GM21786 (cell line): ENCODE measurements around the gene NOMO2.
"Not testable (repeated sequence)": the region's sequence is repeated elsewhere in the genome, so short reads cannot be mapped to it uniquely, and the experiment has no call there.

Experiments
- ATAC-seq: cut with Tn5 transposase; IDR thresholded peaks from one replicate; pipeline ENCODE4 v1.9.1; 2021; ENCODE audit not compliant: unreplicated experiment

NOMO2 gene, protein sequence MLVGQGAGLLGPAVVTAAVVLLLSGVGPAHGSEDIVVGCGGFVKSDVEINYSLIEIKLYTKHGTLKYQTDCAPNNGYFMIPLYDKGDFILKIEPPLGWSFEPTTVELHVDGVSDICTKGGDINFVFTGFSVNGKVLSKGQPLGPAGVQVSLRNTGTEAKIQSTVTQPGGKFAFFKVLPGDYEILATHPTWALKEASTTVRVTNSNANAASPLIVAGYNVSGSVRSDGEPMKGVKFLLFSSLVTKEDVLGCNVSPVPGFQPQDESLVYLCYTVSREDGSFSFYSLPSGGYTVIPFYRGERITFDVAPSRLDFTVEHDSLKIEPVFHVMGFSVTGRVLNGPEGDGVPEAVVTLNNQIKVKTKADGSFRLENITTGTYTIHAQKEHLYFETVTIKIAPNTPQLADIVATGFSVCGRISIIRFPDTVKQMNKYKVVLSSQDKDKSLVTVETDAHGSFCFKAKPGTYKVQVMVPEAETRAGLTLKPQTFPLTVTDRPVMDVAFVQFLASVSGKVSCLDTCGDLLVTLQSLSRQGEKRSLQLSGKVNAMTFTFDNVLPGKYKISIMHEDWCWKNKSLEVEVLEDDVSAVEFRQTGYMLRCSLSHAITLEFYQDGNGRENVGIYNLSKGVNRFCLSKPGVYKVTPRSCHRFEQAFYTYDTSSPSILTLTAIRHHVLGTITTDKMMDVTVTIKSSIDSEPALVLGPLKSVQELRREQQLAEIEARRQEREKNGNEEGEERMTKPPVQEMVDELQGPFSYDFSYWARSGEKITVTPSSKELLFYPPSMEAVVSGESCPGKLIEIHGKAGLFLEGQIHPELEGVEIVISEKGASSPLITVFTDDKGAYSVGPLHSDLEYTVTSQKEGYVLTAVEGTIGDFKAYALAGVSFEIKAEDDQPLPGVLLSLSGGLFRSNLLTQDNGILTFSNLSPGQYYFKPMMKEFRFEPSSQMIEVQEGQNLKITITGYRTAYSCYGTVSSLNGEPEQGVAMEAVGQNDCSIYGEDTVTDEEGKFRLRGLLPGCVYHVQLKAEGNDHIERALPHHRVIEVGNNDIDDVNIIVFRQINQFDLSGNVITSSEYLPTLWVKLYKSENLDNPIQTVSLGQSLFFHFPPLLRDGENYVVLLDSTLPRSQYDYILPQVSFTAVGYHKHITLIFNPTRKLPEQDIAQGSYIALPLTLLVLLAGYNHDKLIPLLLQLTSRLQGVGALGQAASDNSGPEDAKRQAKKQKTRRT

DNA sequence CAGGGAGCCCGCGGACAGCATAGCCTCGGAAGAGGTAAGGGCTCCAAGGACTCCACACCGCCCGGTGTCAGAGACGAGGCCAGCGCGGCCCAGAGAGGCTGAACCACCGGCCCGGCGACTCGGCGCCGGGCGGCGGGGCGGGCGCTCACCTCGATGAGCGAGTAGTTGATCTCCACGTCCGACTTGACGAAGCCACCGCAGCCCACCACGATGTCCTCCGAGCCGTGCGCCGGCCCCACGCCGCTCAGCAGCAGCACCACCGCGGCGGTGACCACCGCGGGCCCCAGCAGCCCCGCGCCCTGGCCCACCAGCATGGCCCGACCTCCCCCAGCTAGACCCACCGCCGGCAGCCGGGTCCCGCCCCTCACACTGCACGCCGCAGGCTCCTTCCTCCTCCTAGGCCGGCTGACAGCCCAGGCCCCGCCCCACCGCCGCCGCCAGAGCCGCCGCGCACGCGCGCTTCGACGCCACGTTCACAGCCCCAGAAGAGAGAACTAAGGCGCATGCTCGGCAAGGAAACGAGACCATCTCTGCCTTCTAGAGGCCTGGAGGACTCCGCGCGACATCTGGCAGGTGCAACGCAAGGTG is at the start of gene NOMO2:
Gene NOMO2, minus strand, starts transcription at position 371 of the 588 bp plus-strand sequence. Its CDS starts 57 bp downstream, at position 314.
- peak; percentile 93 for ATAC-seq

DNA sequence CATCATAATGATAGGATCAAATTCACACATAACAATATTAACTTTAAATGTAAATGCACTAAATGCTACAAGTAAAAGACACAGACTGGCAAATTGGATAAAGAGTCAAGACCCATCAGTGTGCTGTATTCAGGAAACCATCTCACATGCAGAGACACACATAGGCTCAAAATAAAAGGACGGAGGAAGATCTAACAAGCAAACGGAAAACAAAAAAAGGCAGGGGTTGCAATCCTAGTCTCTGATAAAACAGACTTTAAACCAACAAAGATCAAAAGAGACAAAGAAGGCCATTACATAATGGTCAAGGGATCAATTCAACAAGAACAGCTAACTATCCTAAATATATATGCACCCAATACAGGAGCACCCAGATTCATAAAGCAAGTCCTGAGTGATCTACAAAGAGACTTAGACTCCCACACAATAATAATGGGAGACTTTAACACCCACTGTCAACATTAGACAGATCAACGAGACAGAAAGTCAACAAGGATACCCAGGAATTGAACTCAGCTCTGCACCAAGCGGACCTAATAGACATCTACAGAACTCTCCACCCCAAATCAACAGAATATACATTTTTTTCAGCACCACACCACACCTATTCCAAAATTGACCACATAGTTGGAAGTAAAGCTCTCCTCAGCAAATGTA is 48.4 kb upstream of the NOMO2 start:
- ATAC-seq: not testable (repeated sequence)

DNA sequence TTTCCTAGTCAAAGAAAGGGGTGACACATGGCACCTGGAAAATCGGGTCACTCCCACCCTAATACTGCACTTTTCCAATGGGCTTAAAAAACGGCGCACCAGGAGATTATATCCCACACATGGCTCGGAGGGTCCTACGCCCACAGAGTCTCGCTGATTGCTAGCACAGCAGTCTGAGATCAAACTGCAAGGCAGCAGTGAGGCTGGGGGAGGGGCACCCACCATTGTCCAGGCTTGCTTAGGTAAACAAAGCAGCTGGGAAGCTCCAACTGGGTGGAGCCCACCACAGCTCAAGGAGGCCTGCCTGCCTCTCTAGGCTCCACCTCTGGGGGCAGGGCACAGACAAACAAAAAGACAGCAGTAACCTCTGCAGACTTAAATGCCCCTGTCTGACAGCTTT is 46.4 kb upstream of the NOMO2 start:
- not testable (repeated sequence) for ATAC-seq

DNA sequence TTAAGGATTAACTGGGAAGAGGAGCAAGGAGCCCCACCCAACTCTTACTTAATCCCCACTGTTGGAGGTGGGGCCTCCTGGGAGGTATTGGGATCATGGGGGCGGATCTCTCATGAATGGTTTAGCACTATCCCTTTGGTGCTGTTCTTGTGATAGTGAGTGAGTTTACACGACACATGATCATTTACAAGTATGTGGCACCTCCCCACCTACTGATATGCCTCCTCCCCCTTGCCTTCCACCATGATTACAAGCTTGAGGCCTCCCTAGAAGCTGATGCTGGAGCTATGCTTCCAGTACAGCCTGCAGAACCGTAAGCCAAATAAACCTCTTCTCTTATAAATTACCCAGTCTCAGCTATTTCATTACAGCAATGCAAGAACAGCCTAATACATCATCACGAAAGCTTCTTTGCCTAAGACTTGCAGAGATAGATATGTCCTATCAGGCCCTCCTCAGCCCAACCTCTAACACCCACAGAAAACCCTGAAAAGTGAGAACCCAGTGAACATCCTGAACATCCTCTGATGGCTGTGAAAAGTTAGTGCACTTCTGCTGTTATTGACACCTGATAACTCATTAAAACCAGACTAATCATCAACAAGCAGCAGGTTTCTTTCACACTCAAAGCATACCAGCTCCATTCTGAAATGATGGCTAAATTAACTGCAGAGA is 41.8 kb upstream of the NOMO2 start:
- ATAC-seq: not testable (repeated sequence)

DNA sequence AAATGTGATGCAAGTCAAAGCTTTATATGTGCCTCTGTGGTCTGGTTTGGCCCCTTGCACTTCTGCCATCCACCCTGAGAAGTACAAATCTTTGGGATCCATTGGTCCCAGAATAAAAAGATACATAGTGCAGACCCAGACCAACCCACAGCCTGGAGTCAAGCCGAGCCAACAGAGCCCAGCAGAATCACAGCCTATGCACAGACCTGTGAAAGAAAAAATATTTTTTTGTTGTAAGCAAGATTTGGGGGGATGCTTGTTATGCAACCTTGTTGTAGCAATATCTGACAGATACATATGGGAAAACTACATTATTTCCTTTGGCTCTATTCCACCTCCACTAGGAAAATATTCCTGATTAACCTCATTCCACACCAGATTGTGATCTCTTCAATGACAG is 36.7 kb upstream of the NOMO2 start:
- not testable (repeated sequence) for ATAC-seq

DNA sequence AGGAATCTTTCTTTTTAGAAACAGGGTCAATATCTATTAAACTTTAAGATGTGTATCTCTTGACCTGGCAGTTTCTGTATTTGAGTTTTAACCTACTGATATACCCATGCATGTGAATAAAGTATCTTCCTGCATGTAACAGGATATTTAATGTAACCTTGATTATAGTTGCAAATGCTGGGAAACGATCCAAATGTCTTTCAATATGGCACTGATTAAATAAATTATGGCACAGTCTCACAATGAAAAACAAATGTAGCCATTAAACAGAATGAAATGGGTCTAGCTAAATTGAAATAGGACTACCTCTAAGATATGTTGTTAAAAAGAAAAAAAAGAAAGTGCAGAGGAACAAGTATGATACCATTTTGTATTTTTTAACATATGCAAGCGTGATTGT is 35.8 kb upstream of the NOMO2 start:
- ATAC-seq: not testable (repeated sequence)

DNA sequence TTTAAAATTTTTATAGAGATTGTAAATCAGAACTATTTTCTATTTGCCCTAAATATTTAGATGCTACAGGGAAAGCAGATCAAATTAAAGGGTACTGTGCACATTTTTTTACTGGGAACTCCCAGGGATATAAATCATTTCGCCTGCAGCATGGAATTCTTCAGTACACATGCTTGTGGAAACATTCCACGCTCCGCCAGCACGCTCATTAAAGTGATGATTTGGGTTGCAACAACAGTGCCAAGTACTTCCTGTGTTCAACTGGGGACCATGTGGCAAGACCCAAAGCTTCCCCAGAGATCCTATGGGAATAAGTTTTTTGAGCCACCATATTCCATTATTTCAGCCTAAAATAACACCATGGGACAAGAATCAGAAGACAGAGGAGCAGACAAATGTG is 35.4 kb upstream of the NOMO2 start:
- ATAC-seq: not testable (repeated sequence)

DNA sequence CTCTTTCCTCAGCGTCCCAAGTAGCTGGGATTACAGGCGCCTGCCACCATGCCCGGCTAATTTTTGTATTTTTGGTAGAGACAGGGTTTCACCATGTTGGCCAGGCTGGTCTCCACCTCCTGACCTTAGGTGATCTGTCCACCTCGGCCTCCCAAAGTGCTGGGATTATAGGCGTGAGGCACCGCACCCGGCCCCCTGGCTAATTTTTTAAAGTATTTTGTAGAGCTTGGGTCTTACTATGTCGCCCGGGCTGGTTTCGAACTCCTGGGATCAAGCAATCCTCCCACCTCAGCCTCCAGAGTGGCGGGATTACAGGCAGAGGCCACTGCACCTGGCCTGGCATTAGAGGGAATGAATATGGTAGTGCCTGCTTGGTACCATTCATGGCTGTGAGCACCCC is 33.9 kb upstream of the NOMO2 start:
- not testable (repeated sequence) for ATAC-seq

DNA sequence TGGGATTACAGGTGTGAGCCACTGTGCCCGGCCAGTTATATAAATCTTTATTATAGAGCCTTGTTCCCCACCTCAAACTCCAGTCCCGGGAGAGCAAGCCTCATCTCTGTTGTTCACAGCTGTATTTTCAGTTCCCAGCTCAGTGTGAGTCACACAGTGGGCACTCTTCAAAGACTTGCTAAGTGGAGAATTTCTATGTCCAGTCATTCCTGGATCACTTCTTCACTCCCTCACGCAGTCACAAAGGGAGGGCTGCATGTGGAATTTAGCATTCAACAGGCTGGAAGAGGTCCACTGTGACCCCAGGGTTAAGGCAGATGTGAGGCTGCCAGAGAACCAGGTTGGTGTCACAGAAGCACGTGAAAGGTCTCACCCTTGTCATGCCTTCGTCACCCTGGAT is 33.0 kb upstream of the NOMO2 start:
- ATAC-seq: not testable (repeated sequence)

DNA sequence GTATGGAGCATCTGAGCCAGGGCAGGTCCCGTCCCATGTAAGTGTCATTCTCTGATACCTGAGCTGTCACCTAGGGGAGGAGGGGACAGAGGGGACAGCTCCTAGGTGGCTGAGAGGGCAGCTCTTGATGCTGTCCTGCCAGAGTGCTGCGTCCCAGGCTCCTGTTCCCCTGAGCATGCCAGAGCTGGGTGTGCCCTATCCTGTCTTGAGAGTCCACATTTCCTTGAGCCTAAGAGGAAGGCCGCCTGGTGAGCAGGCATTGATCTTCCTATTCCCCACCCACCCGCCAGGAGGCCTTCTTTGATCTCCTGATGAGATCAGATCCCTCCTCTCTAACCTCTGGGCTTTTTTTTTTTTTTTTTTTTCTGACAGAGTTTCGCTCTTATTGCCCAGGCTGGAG is 32.0 kb upstream of the NOMO2 start:
- ATAC-seq: not testable (repeated sequence)

DNA sequence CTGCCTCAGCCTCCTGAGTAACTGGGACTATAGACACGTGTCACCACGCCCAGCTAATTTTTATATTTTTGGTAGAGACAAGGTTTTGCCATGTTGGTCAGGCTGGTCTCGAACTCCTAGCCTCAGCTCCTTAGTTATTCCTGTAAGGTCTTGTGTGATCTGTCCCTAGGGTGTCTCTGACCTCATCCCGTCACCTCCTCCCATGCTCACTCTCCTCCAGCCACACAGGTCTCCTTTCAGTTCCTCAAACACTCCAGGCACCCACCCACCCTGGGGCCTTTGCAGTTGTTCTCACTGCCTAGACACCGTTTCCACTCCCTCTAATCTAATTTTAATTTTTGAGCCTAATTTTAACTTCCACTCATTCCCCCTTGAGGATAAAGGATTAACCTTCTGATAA is 31.1 kb upstream of the NOMO2 start:
- not testable (repeated sequence) for ATAC-seq

DNA sequence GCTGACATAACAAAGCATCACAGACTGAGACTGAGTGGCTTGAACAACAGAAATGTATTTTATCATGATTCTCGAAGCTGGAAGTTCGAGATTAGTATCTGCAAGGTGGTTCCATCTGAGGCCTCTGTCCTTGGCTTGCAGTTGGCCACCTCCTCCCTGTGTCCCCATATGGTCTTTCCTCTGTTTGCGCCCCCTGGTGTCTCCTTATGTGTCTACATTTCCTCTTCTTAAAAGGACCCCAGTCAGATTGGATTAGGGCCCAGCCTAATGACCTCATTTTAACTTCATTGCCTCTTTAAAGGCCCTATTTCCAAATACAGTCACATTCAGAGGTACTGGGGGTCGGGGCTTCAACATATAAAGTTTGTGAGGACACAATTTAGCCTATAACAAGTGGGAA is 30.0 kb upstream of the NOMO2 start:
- ATAC-seq: not testable (repeated sequence)

DNA sequence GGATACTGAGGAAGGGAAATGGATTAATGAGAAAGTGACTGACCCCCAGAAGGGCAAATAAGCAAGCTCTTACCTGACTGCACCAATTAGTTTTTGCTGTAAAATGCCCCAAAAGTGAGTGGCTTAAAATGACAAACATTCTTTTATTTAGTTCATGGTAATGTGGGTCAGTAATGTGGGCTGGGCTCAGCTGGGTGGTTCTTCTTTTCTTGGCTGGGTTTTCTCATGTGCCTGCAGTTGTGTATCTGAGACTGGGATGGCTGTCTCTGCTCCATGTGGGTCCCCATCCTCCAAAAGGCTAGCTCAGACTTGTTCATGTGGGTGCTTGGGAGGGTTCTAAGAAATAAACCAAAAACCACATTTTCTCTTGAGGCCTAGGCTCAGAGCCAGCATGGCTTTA is 29.5 kb upstream of the NOMO2 start:
- not testable (repeated sequence) for ATAC-seq

DNA sequence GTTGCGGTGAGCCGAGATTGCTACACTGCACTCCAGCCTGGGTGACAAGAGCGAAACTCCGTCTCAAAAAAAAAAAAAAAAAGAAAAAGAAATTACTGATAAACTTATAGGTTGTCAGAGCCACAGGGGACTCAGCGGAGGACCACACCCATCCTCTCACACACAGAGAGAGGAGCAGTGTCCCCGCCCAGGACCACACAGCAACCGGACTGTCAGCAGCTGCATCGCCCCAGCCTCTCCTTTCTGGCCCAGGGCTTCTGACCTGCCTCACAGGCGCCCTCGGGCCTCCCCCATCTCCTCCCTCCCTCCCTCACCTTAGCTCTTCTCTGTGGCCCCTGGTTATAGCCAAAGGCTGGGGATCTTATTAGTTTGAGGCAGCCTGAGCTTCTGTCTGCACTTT is 27.9 kb upstream of the NOMO2 start:
- ATAC-seq: not testable (repeated sequence)

DNA sequence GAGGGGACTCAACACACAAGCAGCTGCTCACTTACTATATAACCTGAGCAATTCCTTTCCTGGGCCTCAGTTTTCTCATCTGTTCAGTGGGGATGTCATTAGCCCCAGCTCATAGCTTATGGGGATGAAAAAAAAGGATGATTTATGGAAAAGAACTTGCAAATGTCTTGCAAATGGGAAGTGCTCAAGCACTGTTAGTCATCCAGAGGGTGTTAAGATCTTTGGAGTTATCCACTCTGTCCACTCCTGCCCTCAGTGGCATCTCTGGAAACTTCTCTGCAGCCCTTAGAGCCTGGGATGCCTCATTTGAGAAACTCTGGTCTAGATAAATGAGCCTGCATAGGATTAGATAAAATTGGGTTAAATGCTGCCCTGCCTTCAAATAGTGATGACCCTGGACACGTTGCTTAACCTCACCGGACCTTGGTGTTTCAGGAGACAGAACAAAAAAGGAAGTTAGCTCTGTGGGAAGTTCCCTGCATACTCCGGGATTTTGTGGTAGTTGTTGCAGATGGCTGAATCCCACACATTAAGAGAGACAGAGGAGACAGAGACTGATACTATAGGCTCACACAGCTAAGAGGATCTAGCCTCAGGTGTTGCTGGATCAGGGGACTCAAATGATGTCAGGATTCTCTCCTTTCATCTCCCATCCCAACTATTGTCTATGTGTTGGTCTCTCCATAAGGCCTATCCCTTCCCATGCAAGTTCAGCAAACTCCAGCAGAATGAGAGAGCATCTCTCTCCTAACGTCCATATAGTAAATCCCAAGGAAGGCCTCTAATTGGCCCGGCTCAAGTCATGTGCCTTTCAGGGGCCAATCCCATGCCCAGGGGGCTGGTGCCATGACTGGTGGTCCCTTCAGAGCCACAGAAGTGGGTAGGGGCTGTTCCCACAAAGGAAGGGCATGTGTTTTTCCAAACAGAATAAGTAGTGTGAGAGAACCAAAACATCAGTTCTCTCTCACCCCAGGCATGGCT is 25.0 kb upstream of the NOMO2 start:
- not testable (repeated sequence) for ATAC-seq

DNA sequence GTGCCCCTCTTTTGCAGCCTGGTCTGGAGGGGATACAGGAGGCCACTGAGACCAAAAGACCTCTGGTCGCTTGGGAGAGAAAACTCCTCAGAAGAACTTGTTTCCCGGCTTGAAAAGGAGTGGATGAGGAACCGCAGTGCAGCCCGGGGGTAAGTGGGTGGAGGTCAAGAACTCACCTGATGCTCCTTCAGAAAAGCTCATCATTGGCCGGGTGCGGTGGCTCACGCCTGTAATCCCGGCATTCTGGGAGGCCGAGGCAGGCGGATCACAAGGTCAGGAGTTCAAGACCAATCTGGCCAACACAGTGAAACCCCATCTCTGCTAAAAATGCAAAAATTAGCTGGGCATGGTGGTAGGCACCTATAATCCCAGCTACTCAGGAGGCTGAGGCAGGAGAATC is 23.9 kb upstream of the NOMO2 start:
- not testable (repeated sequence) for ATAC-seq

DNA sequence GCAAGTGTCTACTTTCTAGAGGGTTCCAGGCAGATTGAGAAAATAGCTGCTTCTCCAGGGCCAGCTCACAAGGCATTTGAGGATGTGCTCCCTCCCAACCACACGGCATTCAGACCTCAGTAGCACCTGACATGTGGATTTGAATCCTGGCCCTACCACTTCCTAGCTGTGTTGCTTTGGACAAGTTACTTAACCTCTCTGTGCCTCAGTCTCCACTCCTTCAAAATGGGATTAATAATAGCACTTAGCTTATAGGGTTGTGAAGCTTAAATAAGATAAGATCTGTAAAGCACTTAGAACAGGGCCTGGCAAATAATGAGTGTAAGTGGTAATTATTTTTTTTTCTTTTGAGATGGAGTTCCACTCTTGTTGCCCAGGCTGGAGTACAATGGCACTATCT is 21.0 kb upstream of the NOMO2 start:
- no peak for ATAC-seq

DNA sequence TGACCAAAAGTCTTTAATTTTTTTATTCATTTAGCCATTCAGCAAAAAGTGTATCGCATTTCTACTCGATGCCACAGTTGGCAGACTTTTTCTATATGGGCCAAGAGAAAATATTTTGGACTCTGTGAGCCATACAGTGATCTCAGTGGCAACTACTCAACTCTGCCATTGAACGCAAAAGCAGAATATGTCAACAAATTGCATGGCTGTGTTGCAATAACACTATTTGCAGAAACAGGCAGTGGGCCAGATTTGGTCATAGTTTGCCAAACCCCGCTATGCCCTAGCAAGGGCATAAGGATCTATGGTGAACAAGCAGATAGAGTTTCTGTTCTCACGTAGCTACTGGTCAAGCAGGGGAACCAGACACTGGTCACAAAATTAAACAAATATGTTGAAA is 18.5 kb upstream of the NOMO2 start:
- not testable (repeated sequence) for ATAC-seq
